HG03280 (cell line): ENCODE data around the gene PREPL.

Source experiments
- ATAC-seq: cut with Tn5 transposase; IDR thresholded peaks from one replicate; pipeline ENCODE4 v1.9.1; 2021; ENCODE audit warnings: mild to moderate bottlenecking, moderate library complexity; ENCODE audit not compliant: unreplicated experiment

The PREPL gene

GRCh38 chr2:44296653-44297052 lies 64.6 kb downstream of the PREPL start:
- ATAC-seq = no peak

- ATAC-seq = no peak
Observed at GRCh38 chr2:44295633-44296359, 65.5 kb downstream of the PREPL start.

- ATAC-seq = no peak
Observed at GRCh38 chr2:44295113-44295512, 66.2 kb downstream of the PREPL start.

- ATAC-seq = no peak
Observed at GRCh38 chr2:44291281-44292248, 69.7 kb downstream of the PREPL start.

- no peak for ATAC-seq
Observed at GRCh38 chr2:44290261-44290660, 71.0 kb downstream of the PREPL start.

GRCh38 chr2:44286884-44287638 lies 74.2 kb downstream of the PREPL start:
- no peak for ATAC-seq

- ATAC-seq = no peak
Observed at GRCh38 chr2:44286119-44286883, 75.0 kb downstream of the PREPL start.

- ATAC-seq = no peak
Observed at GRCh38 chr2:44285174-44285573, 76.1 kb downstream of the PREPL start.

GRCh38 chr2:44283116-44283666 lies 78.1 kb downstream of the PREPL start:
- no peak for ATAC-seq

- ATAC-seq = no peak
Observed at GRCh38 chr2:44280869-44281268, 80.4 kb downstream of the PREPL start.

- ATAC-seq = no peak
Observed at GRCh38 chr2:44277541-44277940, 83.8 kb downstream of the PREPL start.

- ATAC-seq = no peak
Observed at GRCh38 chr2:44275927-44276303, 85.4 kb downstream of the PREPL start.

GRCh38 chr2:44273596-44273995 lies 87.7 kb downstream of the PREPL start:
- ATAC-seq = no peak

- no peak for ATAC-seq
Observed at GRCh38 chr2:44273076-44273475, 88.2 kb downstream of the PREPL start.

- ATAC-seq = no peak
Observed at GRCh38 chr2:44271296-44271695, 90.0 kb downstream of the PREPL start.

- ATAC-seq = no peak
Observed at GRCh38 chr2:44269831-44270230, 91.5 kb downstream of the PREPL start.

- no peak for ATAC-seq
Observed at GRCh38 chr2:44267796-44268648, 93.3 kb downstream of the PREPL start.
